Measurements from ENCODE around the gene FXYD6. TPM values are rescaled to one million over a fixed set of nuclear protein-coding genes. Genes with fewer than 3 reads are reported as not detected.

FXYD6 gene
- total RNA-seq, 2 experiments from 2014 or later = 0.31 TPM; not detected in 1

GRCh38 chr11:117852309-117852708 lies 24.1 kb downstream of the FXYD6 start:
- Mint-ChIP-seq H3K27ac (no peak overlapping the region), H3K36me3 (peaks cover 11% of the 10 kb centered on the region), H3K4me1 (peaks cover 8% of the 10 kb centered on the region), H3K4me3 (no peak overlapping the region), H3K27me3 (peaks cover 16% of the 10 kb centered on the region), H3K9me3 (peaks cover 14% of the 10 kb centered on the region)
- ATAC-seq (ENCODE audit: low read depth) (no peak), DNase-seq (no peak)
- POLR2A ChIA-PET = no interaction called here

- Mint-ChIP-seq H3K27ac (no peak overlapping the region), H3K27me3 (peaks cover 16% of the 10 kb centered on the region), H3K4me1 (peaks cover 8% of the 10 kb centered on the region), H3K36me3 (peaks cover 11% of the 10 kb centered on the region), H3K4me3 (no peak overlapping the region), H3K9me3 (peaks cover 14% of the 10 kb centered on the region)
- POLR2A ChIA-PET = no interaction called here
- ATAC-seq (ENCODE audit: low read depth) (no peak), DNase-seq (no peak)
These were observed 24.6 kb downstream of the FXYD6 start for GRCh38 chr11:117851852-117852251.

- no peak overlapping the region for H3K4me3 Mint-ChIP-seq
- H3K36me3 Mint-ChIP-seq = peaks cover 11% of the 10 kb centered on the region
- H3K27ac Mint-ChIP-seq = no peak overlapping the region
- peaks cover 8% of the 10 kb centered on the region for H3K4me1 Mint-ChIP-seq
- peaks cover 16% of the 10 kb centered on the region for H3K27me3 Mint-ChIP-seq
- ATAC-seq (ENCODE audit: low read depth) (no peak), DNase-seq (no peak)
- POLR2A ChIA-PET = no interaction called here
- H3K9me3 Mint-ChIP-seq = peaks cover 14% of the 10 kb centered on the region
These were observed 25.4 kb downstream of the FXYD6 start for GRCh38 chr11:117851106-117851505.

DNA sequence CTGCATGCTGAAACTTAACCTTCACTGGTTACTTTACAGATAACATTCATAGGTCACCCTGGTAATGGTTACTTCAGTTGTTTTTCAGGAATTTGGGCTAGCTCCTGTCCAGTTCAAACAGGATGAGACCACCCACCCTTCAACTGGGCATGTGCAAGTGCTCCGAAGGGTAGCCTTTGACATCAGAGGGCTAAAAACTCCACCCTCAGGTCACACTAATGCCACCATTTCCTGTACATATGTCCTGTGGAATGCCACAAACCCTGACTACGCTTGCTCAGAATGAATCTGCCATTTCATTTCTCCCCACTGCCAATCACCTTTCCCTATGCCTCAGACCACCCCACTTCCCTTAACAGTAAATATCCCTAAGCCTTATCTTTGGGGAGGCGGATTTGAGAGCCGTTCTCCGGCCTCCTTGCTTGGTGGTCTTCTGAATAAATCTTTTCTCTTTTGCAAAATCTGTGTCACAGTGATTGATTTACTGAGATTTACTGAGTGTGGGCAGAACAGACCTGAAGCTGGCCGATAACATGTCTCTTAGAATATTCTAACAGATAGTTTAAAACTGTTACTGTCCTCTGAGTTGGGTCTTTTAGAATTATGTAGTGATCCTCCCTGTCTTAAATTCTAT lies 26.6 kb downstream of the FXYD6 start:
- Mint-ChIP-seq H3K9me3 (peaks cover 14% of the 10 kb centered on the region), H3K4me1 (peaks cover 10% of the 10 kb centered on the region), H3K36me3 (peaks cover 11% of the 10 kb centered on the region), H3K27ac (no peak overlapping the region), H3K4me3 (no peak overlapping the region), H3K27me3 (peaks cover 16% of the 10 kb centered on the region)
- DNase-seq = no peak
- ATAC-seq (ENCODE audit: low read depth) = no peak
- POLR2A ChIA-PET = no interaction called here

- Mint-ChIP-seq H3K4me1 (peaks cover 8% of the 10 kb centered on the region), H3K9me3 (peaks cover 2% of the 10 kb centered on the region), H3K27me3 (peaks cover 2% of the 10 kb centered on the region), H3K4me3 (no peak overlapping the region), H3K36me3 (no peaks in the 10 kb centered on the region), H3K27ac (no peak overlapping the region)
- POLR2A ChIA-PET = interaction anchor here (0.8 to 1.3 kb wide), 4 partner anchors 20 to 209 kb away, joined by 3 to 6 read pairs (median 4); no protein-coding TSS in a partner anchor
- ATAC-seq (ENCODE audit: low read depth) (peak; percentile 83), DNase-seq (peak; percentile 86)
These were observed 32.6 kb downstream of the FXYD6 start for GRCh38 chr11:117843666-117844484.

DNA sequence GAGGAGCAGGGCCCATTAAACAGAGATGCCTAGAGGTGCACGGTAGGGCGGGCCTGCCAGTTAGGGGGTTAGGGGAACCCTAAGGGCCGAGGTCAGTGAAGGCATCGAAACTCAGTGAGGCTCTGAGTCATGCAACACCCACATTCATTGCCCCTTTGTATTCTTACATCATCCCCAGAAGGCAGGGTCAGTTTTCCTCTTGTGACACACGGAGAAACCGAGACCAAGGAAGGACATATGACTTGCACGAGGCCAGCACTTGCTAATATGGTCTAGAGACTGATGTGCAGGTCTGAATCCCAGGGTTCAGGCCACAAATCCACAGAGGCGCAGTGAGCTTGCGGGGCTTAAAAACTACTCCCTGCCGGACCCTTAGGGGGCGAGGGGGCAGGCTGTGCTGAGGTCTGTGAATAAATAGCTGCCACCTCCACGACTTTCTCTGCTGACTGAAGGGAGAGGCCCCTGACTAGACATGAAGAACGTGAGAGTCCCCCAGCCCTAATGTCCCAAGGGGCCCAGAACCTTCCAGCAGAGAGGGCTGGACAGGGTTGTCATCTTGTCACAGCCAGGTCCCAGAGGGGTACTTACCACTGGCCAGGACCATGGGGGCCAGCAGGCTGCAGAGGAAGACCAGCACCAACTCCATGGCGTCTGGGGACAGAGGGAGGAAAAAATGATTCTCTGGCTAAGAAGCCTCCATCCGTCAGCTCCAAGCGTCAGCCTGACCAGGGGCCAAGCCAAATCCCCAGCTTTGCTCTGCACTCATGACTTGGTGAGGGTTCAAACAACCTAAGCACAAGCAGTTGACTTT lies 34.1 kb downstream of the FXYD6 start:
- peaks cover 15% of the 10 kb centered on the region for H3K4me1 Mint-ChIP-seq
- POLR2A ChIA-PET = interaction anchor here (0.7 to 1.1 kb wide), 3 partner anchors 25 to 111 kb away, joined by 3 to 5 read pairs (median 5); no protein-coding TSS in a partner anchor
- ATAC-seq (ENCODE audit: low read depth) (no peak), DNase-seq (peak; percentile 21)
- no peaks in the 10 kb centered on the region for H3K9me3 Mint-ChIP-seq
- H3K27ac Mint-ChIP-seq = no peak overlapping the region
- no peaks in the 10 kb centered on the region for H3K36me3 Mint-ChIP-seq
- H3K4me3 Mint-ChIP-seq = no peak overlapping the region
- peaks cover 7% of the 10 kb centered on the region for H3K27me3 Mint-ChIP-seq

GRCh38 chr11:117841551-117842031 lies 34.9 kb downstream of the FXYD6 start:
- Mint-ChIP-seq H3K27ac (no peak overlapping the region), H3K4me1 (peaks cover 15% of the 10 kb centered on the region), H3K27me3 (peaks cover 7% of the 10 kb centered on the region), H3K4me3 (no peak overlapping the region), H3K36me3 (no peaks in the 10 kb centered on the region), H3K9me3 (no peaks in the 10 kb centered on the region)
- DNase-seq = peak; percentile 4
- no peak for ATAC-seq (ENCODE audit: low read depth)
- POLR2A ChIA-PET = no interaction called here

- Mint-ChIP-seq H3K27me3 (peaks cover 8% of the 10 kb centered on the region), H3K36me3 (no peaks in the 10 kb centered on the region), H3K4me3 (no peak overlapping the region), H3K4me1 (peaks cover 15% of the 10 kb centered on the region), H3K27ac (no peak overlapping the region), H3K9me3 (no peaks in the 10 kb centered on the region)
- POLR2A ChIA-PET = interaction anchor here (0.7 kb wide), 1 partner anchor 106 kb away, joined by 3 read pairs; no protein-coding TSS in a partner anchor
- ATAC-seq (ENCODE audit: low read depth) = no peak
- DNase-seq = peak; percentile 14
These were observed 35.4 kb downstream of the FXYD6 start for GRCh38 chr11:117840881-117841550.

DNA sequence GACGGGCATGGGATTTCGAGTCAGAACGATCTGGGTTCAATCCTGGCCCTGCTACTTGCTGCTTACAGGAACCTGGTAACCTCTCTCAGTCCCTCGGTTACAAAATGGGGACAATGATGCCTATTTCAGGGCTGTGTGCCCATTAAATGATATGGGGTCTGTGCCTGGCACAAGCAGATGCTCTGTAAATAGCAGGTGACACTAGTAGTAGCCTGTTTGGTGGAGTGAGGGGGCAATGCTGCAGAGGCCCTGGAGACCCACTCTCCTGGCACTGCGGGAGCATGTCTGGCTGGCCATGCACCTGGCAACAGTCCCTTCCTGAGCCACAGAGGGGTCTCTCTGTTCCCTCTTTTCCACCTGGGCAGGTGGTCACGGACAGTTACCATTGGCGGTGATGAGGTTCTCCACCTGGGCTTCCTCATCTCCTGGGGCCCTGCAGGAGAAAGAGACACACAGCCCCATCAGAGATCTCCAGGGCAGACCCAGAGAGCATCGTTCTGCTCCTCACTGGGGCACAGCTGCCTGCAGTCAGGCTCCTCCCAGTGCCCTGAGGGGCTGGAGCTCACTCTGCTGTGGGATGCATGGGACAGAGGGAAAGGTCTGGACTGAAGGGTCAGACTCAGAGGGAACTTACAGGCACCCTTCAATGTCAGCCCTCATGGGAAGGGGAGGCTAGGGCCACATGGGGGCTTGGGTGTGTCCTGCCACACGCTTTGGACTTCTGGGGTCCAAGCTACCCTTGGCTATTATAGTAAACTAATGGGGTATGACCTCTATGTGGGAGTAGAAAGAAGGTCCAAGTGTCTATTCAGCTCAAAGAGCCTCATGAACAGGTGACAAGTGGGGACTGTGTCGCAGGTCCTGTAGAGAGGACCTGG lies 36.3 kb downstream of the FXYD6 start:
- no peak overlapping the region for H3K27ac Mint-ChIP-seq
- peaks cover 15% of the 10 kb centered on the region for H3K4me1 Mint-ChIP-seq
- DNase-seq (peak; percentile 20), ATAC-seq (ENCODE audit: low read depth) (no peak)
- H3K9me3 Mint-ChIP-seq = no peaks in the 10 kb centered on the region
- H3K27me3 Mint-ChIP-seq = peaks cover 8% of the 10 kb centered on the region
- POLR2A ChIA-PET = interaction anchor here (0.7 kb wide), 1 partner anchor 107 kb away, joined by 3 read pairs; no protein-coding TSS in a partner anchor
- no peak overlapping the region for H3K4me3 Mint-ChIP-seq
- no peaks in the 10 kb centered on the region for H3K36me3 Mint-ChIP-seq

- H3K4me1 Mint-ChIP-seq = peaks cover 13% of the 10 kb centered on the region
- no peaks in the 10 kb centered on the region for H3K36me3 Mint-ChIP-seq
- H3K4me3 Mint-ChIP-seq = no peak overlapping the region
- POLR2A ChIA-PET = no interaction called here
- DNase-seq (no peak), ATAC-seq (ENCODE audit: low read depth) (no peak)
- no peaks in the 10 kb centered on the region for H3K9me3 Mint-ChIP-seq
- H3K27ac Mint-ChIP-seq = no peak overlapping the region
- H3K27me3 Mint-ChIP-seq = peaks cover 8% of the 10 kb centered on the region
These were observed 37.0 kb downstream of the FXYD6 start for GRCh38 chr11:117839380-117839881.

GRCh38 chr11:117838901-117839300 lies 37.6 kb downstream of the FXYD6 start:
- H3K4me1 Mint-ChIP-seq = peaks cover 12% of the 10 kb centered on the region
- no peaks in the 10 kb centered on the region for H3K9me3 Mint-ChIP-seq
- peak; percentile 16 for DNase-seq
- POLR2A ChIA-PET = no interaction called here
- ATAC-seq (ENCODE audit: low read depth) = no peak
- no peak overlapping the region for H3K4me3 Mint-ChIP-seq
- H3K27me3 Mint-ChIP-seq = peaks cover 8% of the 10 kb centered on the region
- no peaks in the 10 kb centered on the region for H3K36me3 Mint-ChIP-seq
- no peak overlapping the region for H3K27ac Mint-ChIP-seq

DNA sequence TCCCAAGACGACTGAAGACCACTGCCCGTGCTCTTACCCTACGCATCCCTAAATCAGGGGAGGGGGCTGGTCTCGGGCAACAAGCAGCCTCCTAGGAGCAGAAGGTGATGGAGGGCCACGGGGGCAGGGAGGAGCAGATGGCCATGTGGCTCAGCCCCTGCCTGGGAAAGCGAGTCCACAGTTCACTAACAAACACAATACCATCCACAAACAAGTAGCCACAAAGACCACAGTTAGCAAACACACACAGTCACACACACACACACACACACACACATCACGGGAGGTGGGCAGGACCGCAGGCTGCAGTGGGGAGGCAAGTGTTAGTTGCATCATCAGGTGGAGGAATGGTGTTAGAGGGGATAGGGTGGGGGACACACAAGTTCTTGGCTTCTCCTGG lies 38.7 kb downstream of the FXYD6 start:
- peak overlapping the region; percentile 65 for H3K27ac Mint-ChIP-seq
- ATAC-seq (ENCODE audit: low read depth) (no peak), DNase-seq (peak; percentile 28)
- peaks cover 8% of the 10 kb centered on the region for H3K4me1 Mint-ChIP-seq
- POLR2A ChIA-PET = no interaction called here
- peaks cover 8% of the 10 kb centered on the region for H3K27me3 Mint-ChIP-seq
- H3K36me3 Mint-ChIP-seq = no peaks in the 10 kb centered on the region
- no peaks in the 10 kb centered on the region for H3K9me3 Mint-ChIP-seq
- H3K4me3 Mint-ChIP-seq = peak overlapping the region; percentile 6

Measured in activated naive CD8-positive, alpha-beta T cell treated with anti-CD3 and anti-CD28 coated beads, Interleukin-2, amount 10 ng/mL, durations not matched to agents 7 days and 5 days (primary cell).